Effector CD4-positive, alpha-beta T cell (primary cell): ENCODE data around the gene APCDD1L.
"Not testable (repeated sequence)": the region's sequence is repeated elsewhere in the genome, so short reads cannot be mapped to it uniquely, and the experiment has no call there.

Source experiments
- DNase-seq: peaks from one replicate; pipeline ENCODE4 v3.0.0-alpha.2; 2020

The APCDD1L gene

GRCh38 chr20:58544891-58545290 lies 29.7 kb upstream of the APCDD1L start:
- DNase-seq = no peak

GRCh38 chr20:58544286-58544685 lies 29.1 kb upstream of the APCDD1L start:
- no peak for DNase-seq

DNA sequence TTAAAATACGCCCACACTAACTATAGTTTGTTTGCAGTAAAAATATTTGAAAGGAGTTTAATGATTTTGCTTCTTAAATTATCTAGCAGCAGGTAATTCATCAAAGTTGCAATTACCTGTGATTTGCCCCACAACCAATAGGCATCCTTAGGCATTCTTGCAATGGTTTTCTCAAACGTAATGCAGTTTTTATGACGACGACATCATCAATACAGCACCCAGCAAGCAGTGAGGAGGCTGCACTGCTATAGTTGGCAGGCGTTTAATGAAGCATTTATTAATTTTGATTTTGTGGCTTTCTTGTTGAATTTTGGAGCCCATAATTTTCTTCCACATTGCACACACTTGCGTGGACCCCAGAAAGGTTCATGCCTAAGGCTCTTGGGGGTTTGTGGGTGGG lies 28.1 kb upstream of the APCDD1L start:
- no peak for DNase-seq

- DNase-seq = no peak
These were observed 27.4 kb upstream of the APCDD1L start for GRCh38 chr20:58542411-58543095.

- DNase-seq = not testable (repeated sequence)
These were observed 26.8 kb upstream of the APCDD1L start for GRCh38 chr20:58542034-58542410.

- no peak for DNase-seq
These were observed 23.6 kb upstream of the APCDD1L start for GRCh38 chr20:58538752-58539151.

- DNase-seq = no peak
These were observed 22.6 kb upstream of the APCDD1L start for GRCh38 chr20:58537831-58538230.

- no peak for DNase-seq
These were observed 21.1 kb upstream of the APCDD1L start for GRCh38 chr20:58536289-58536688.

GRCh38 chr20:58531657-58532056 lies 16.5 kb upstream of the APCDD1L start:
- no peak for DNase-seq

DNA sequence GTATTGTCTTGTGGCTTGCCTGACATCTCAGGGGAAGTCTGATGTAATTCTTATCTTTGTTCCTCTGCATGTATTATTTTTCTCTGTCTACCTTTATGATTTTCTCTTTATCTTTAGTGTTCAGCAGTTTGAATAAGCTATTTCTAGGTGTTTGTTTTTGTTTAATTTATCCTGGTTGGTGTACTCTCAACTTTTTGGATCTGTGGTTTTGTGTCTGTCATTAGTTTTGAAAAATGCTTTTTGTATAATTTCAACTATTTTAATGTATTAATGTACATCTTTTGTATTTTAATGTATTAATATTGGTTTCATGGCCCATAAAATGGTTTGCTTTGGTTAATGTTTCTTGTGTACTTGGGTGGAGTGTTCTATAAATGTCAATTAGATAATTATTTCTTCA lies 15.9 kb upstream of the APCDD1L start:
- no peak for DNase-seq

GRCh38 chr20:58528412-58528811 lies 13.2 kb upstream of the APCDD1L start:
- no peak for DNase-seq

GRCh38 chr20:58526411-58526810 lies 11.2 kb upstream of the APCDD1L start:
- no peak for DNase-seq

DNA sequence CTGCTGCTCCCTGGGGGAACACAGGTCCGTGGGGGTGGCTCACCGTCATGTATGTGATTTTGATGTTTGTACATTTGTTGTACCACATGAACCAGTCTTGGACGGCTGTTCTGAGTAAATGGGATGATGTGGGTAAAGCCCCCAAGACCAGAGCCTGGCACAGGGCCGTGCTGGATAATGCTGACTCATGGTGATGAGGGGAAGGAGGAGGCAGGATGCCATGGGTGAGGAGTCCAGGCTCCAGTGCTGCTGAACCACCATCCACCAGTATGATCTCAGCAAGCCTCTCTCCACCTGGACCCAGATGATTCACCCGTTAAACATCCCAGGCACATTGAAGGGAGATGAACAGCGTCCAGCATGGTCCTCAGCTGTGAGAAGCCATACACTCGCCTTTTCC lies 9.6 kb upstream of the APCDD1L start:
- no peak for DNase-seq

DNA sequence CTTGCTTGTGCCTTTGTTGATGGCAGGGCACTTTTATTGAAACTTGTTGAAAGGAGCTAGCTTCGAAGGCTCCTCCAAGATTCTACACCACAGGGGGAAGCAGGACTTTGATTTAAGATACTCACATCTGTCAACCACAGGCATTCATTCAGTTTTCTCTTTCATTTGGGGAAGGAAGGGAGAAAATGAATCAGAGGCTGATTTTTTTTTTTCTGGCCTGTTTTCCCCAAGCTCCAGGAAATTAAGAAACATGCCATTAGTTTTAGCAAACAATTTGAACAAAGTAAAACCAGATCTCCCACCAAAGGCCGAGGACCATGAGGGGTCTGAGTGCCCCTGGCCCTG lies 8.7 kb upstream of the APCDD1L start:
- no peak for DNase-seq

GRCh38 chr20:58523072-58523970 lies 8.1 kb upstream of the APCDD1L start:
- no peak for DNase-seq

DNA sequence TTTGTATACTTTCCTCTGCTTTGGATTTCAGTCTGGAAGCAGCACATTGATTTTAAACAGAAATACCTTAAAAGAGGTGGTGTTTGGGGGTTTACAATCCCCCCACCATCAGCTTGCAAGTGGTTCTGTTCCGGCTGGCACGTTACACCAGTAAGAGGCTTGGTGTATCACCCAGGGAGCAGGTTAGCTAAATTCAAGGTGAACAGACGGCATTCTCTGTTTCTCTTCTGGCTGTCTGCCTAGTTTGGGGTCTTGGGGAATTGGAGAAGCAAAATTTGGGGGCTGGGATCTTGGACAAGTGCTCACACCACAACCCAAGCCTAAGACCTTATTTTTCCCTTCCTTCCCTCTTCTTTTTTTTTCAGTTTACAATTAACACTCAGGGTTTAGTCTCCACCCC lies 7.5 kb upstream of the APCDD1L start:
- no peak for DNase-seq

DNA sequence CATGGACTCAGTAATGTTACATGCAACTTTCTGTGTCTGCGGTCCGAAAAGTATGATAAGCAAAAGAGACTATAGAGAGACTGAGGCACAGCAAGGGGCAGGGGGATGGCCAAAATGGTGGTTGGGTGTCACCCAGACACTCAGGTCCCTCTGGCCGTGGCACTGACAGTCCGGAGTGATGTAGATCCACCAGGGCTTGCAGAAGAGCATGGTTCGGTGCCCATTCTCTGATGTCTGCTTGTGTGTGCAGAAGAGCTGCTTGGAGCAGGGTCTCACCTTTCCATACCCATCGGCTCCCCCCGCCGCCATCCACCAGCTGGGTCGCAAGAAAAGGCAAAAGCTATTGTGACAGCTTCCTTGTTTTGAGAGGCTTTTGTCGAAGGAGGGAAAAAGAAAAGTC lies 6.6 kb upstream of the APCDD1L start:
- no peak for DNase-seq

GRCh38 chr20:58519940-58520712 lies 4.9 kb upstream of the APCDD1L start:
- no peak for DNase-seq

GRCh38 chr20:58518896-58519593 lies 3.8 kb upstream of the APCDD1L start:
- DNase-seq = no peak

- no peak for DNase-seq
These were observed 3.2 kb upstream of the APCDD1L start for GRCh38 chr20:58518387-58518786.

DNA sequence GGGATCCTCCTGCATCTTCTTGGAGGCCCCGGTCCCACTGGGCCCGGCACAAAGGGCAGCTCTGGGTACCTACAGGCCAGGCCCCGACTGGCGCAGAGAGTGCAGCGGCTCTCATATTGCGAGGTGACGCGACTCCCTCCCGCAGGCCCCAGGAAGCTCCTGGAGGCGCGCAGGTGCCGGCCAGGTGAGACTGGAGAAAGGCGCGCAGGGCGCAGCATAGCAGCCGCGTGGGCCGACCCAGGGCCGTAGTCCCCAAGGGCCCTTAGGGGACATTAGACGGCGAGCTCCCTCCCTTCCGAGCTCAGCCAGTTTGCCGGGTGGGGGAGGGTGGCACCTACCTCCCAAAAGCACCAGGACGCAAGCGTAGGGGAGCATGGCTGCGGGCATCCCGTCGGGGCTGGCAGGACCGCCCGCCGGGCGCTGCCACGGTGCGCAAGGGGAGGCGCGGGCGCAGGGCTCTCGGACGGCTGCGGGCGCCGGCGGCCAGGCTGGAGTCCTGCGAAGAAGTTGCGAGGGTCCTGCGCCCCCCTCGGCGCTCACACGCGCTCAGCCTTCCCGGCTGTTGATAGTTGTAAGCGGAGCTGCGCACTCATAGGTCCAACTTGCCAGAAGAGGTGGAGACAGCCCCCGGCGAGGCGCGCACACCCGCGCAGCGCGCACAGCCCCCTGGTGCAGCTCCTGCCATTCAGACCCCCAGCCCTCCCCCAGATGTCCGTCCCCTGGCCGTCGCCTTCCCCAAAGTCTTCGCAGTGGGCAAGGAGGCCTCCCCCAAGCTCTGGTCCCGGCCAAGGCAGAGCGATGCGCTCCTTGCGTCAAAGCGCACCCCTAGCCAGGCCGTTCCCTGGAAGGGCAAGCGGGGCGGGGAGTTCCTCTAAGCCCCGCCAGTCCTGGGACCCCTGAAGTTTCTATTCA lies 622 bp downstream of the APCDD1L start:
- no peak for DNase-seq
